Activated CD4-positive, CD25-positive, alpha-beta regulatory T cell treated with anti-CD3 and anti-CD28 coated beads, Interleukin-2, amount 50 U/mL, for 16 hours (primary cell): ENCODE data around the gene CDC6.

ENCODE experiments used
- DNase-seq: peaks from one replicate; pipeline ENCODE4 v3.0.0-alpha.2; 2020; ENCODE audit warnings: low read depth, low spot score

The CDC6 gene

DNA sequence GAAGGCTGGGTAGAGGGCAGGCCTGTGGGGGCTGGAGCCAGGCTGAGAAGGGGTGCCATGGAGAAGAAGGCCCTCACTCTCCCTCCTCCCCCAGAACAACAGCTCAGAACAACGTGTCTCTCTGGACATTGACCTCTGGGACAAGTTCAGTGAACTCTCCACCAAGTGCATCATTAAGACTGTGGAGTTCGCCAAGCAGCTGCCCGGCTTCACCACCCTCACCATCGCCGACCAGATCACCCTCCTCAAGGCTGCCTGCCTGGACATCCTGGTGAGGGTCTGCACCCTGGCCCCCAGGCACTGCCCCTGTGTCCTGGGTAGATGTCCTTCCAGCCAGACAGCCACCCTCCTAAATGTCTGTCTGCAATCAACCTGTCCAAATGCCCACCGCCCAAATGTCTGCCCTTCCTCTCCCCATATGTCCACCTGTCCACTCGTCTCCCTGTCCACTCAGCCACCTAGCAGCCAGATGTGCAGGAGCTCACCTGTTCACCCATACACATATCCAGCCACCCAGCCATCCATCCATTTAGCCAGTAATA, 64.6 kb downstream of the CDC6 start:
- DNase-seq: no peak

DNA sequence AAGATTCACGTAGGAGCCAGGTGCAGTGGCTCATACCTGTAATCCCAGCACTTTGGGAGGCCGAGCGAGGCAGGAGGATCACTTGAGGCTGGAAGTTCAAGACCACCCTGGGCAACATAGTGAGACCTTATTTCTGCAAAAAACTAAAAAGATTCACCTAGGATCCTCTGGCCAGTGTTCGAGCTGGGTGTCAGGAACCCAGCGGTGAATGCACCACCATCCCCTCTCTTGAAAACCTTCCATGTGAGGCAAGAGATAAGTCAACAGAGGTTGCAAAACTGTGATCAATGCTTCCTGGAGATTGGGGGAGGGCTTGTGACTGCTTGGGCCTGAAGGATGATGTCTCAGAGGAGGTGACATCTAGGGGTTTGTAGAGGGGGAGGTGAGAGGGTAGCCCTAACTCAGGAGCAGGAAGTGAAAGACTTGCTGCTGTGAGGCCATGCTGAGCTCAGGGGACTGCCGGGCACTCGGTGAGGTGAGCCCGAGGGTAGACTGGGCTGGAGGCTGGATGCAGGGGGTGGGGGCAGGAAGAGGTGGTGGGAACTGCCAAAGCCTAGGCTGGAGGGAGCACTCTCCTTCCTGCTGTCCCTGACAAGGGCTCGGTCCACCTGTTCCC, 65.2 kb downstream of the CDC6 start:
- no peak for DNase-seq
